Loucy (cell line): ENCODE data around the gene PRSS21.

ENCODE experiments used
- H2AFZ ChIP-seq: fragments of 200-600 bp; sonication (generic); 2 replicates; pipeline ENCODE4 v1.6.0; 2016; ENCODE audit warnings: antibody characterized with exemption, mild to moderate bottlenecking, low read length, moderate library complexity
- H3F3A ChIP-seq: fragments of 200-600 bp; 2 replicates; pipeline ENCODE4 v1.6.0; 2016; ENCODE audit warnings: antibody characterized with exemption, low read depth, mild to moderate bottlenecking
- H3K27me3 ChIP-seq: fragments of 200-600 bp; sonication (generic); 2 replicates; pipeline ENCODE4 v1.6.1; 2014; ENCODE audit warnings: low read length, mild to moderate bottlenecking; ENCODE audit not compliant: insufficient read depth, poor library complexity, severe bottlenecking
- H3K36me3 ChIP-seq: fragments of 200-600 bp; sonication (generic); 2 replicates; pipeline ENCODE4 v1.6.1; 2016; ENCODE audit warnings: low read length; ENCODE audit not compliant: insufficient read depth
- H3K4me1 ChIP-seq: fragments of 200-600 bp; sonication (generic); 2 replicates; pipeline ENCODE4 v1.5.1; 2014; ENCODE audit warnings: low read length, mild to moderate bottlenecking; ENCODE audit not compliant: insufficient read depth, poor library complexity, severe bottlenecking
- H3K4me2 ChIP-seq: fragments of 200-600 bp; sonication (generic); 2 replicates; pipeline ENCODE4 v1.6.0; 2014; ENCODE audit warnings: antibody characterized with exemption, low read length, low read depth, mild to moderate bottlenecking; ENCODE audit not compliant: poor library complexity, severe bottlenecking
- H3K4me3 ChIP-seq: fragments of 200-600 bp; sonication (generic); 2 replicates; pipeline ENCODE4 v1.5.1; 2014; ENCODE audit warnings: low read length, mild to moderate bottlenecking, mixed read lengths; ENCODE audit not compliant: poor library complexity, severe bottlenecking
- H3K79me2 ChIP-seq: fragments of 200-600 bp; sonication (generic); 2 replicates; pipeline ENCODE4 v1.6.1; 2014; ENCODE audit warnings: low read length; ENCODE audit not compliant: insufficient read depth
- H3K9ac ChIP-seq: fragments of 200-600 bp; sonication (generic); 2 replicates; pipeline ENCODE4 v1.6.0; 2014; ENCODE audit warnings: mild to moderate bottlenecking, low read depth, low read length, moderate library complexity; ENCODE audit not compliant: poor library complexity, severe bottlenecking
- H3K9me2 ChIP-seq: fragments of 200-600 bp; sonication (generic); replicated peaks from 2 replicates; pipeline ENCODE4 v1.6.1; 2016; ENCODE audit warnings: low read depth, low read length, mixed read lengths
- H3K9me3 ChIP-seq: fragments of 200-600 bp; sonication (generic); 2 replicates; pipeline ENCODE4 v1.6.1; 2014; ENCODE audit warnings: mild to moderate bottlenecking, antibody characterized with exemption, low read length, low read depth; ENCODE audit not compliant: insufficient read depth
- H4K20me1 ChIP-seq: fragments of 200-600 bp; sonication (generic); 2 replicates; pipeline ENCODE4 v1.6.0; 2014; ENCODE audit warnings: antibody characterized with exemption, low read length, mild to moderate bottlenecking; ENCODE audit not compliant: insufficient read depth, poor library complexity, severe bottlenecking
- EZH2phosphoT487 ChIP-seq: fragments of 200-600 bp; IDR thresholded peaks from 2 replicates; pipeline ENCODE4 v1.6.1; 2018; ENCODE audit warnings: antibody characterized with exemption, mild to moderate bottlenecking, moderate library complexity, borderline replicate concordance
- TF ChIP-seq, protein P1 (sequence below): fragments of 200-600 bp; sonication (generic); conservative IDR thresholded peaks from 2 replicates; pipeline ENCODE4 v1.5.1; 2014; ENCODE audit warnings: mild to moderate bottlenecking, antibody characterized with exemption, low read length

The PRSS21 gene

DNA sequence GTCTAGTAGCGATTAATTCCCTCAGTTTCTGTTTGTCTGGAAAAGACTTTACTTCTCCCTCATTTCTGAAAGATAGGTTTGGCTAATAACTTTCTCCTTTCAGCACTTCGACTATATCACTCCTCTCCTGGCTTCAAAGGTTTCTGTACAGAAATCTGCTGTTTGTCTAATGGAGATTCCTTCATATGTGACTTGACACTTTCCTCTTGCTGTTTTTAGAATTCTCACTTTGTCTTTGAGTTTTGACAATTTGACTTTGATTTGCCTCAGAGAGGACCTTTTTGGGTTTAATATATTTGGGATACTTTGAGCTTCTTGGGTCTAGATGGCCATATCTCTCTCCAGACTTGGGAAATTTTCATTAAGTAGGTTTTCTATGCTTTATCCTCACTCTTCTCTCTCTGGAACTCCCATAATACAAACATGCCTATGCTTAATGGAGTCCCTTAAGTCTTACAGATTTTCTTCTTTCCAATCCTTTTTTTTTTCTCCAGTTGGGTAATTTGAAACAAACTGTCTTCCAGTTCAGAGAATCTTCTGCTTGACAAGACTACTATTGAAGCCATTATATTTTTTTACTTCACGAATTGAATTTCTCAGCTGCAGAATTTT lies 7.8 kb upstream of the PRSS21 start:
- no peaks in the 10 kb centered on the region for H4K20me1 ChIP-seq
- no peak overlapping the region for H3K9ac ChIP-seq
- no peaks in the 10 kb centered on the region; the same call in 1 of the 2 replicates for H3K9me3 ChIP-seq
- H3K79me2 ChIP-seq = no peaks in the 10 kb centered on the region
- H2AFZ ChIP-seq = no peak overlapping the region
- no peak for TF ChIP-seq EZH2phosphoT487
- TF ChIP-seq, protein P1, sequence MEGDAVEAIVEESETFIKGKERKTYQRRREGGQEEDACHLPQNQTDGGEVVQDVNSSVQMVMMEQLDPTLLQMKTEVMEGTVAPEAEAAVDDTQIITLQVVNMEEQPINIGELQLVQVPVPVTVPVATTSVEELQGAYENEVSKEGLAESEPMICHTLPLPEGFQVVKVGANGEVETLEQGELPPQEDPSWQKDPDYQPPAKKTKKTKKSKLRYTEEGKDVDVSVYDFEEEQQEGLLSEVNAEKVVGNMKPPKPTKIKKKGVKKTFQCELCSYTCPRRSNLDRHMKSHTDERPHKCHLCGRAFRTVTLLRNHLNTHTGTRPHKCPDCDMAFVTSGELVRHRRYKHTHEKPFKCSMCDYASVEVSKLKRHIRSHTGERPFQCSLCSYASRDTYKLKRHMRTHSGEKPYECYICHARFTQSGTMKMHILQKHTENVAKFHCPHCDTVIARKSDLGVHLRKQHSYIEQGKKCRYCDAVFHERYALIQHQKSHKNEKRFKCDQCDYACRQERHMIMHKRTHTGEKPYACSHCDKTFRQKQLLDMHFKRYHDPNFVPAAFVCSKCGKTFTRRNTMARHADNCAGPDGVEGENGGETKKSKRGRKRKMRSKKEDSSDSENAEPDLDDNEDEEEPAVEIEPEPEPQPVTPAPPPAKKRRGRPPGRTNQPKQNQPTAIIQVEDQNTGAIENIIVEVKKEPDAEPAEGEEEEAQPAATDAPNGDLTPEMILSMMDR = no peak
- no peaks in the 10 kb centered on the region for H3F3A ChIP-seq
- H3K36me3 ChIP-seq = no peaks in the 10 kb centered on the region
- H3K4me2 ChIP-seq = no peak overlapping the region
- H3K4me3 ChIP-seq = no peak overlapping the region
- no peaks in the 10 kb centered on the region for H3K9me2 ChIP-seq
- no peaks in the 10 kb centered on the region for H3K27me3 ChIP-seq
- no peaks in the 10 kb centered on the region for H3K4me1 ChIP-seq

DNA sequence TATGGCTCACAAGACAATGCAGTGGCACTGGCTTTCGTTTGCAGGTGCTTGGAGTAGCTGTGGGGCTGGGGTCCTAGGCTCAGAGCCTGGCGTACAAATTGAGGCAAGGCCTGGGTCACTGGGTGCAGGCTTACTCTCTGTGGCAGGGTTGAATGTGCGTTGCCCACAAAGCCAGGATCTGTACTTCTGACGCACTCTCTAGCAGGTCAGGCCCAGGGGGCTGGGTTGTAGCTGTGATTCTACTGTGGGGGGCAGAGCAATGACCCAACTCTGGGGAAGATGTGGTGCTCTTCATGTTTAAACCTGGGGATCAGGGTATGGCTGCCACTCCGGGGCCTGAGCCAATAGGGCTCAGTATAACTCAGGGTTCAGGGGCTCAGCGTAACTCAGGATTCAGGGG lies 6.4 kb upstream of the PRSS21 start:
- no peak overlapping the region for H3K4me3 ChIP-seq
- H3K4me1 ChIP-seq = no peaks in the 10 kb centered on the region
- no peaks in the 10 kb centered on the region for H3K9me2 ChIP-seq
- H3K27me3 ChIP-seq = no peaks in the 10 kb centered on the region
- TF ChIP-seq, protein P1 = no peak
- no peak for TF ChIP-seq EZH2phosphoT487
- H3K9me3 ChIP-seq = no peaks in the 10 kb centered on the region
- H3K9ac ChIP-seq = no peak overlapping the region
- no peaks in the 10 kb centered on the region for H3F3A ChIP-seq
- H4K20me1 ChIP-seq = no peaks in the 10 kb centered on the region
- H3K4me2 ChIP-seq = no peak overlapping the region
- no peaks in the 10 kb centered on the region for H3K79me2 ChIP-seq
- H3K36me3 ChIP-seq = no peaks in the 10 kb centered on the region
- no peak overlapping the region for H2AFZ ChIP-seq

DNA sequence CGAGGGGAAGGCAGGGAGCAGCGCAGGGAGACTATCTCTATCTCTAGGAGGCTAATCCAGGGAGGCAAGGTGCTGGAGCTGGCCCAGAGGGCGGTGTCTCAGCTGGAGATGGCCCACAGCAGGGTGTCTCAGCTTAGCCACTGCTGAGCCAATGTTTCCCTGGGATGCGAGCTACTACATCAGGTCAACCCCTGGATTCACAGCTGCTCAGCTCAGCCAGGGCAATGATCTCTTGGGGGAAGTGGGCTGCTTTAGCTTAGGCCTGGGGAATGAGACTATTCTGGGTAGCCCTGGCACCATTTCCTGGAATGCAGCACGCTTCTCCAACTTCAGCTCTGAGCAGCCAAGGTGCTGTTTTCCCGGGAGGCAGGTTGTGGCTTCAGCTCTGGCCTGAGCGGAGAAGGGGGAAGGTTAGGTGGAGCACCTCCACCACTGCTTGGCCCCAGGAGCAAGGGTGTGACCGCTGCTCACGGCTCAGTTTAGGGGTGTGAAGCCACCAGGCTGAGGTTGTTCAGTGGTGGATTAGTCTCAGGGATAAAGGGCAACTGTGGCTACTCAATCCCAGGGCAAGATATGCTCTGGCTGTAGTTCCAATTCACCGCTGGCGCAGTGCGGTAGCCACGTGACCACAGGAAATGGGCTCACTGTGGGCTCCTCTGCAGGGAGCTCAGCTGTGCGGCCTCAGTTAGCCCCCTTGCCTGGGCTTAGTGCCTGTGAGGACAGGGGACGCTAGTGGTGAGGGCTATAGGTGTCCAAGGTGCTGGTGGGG lies 5.2 kb upstream of the PRSS21 start:
- Histone ChIP-seq H3K79me2 (no peaks in the 10 kb centered on the region), H3K9ac (no peak overlapping the region), H3K36me3 (no peaks in the 10 kb centered on the region), H3K4me3 (no peak overlapping the region), H3K4me2 (no peak overlapping the region), H4K20me1 (no peaks in the 10 kb centered on the region), H3F3A (no peaks in the 10 kb centered on the region), H2AFZ (no peak overlapping the region), H3K4me1 (no peaks in the 10 kb centered on the region), H3K27me3 (no peaks in the 10 kb centered on the region), H3K9me3 (no peaks in the 10 kb centered on the region), H3K9me2 (no peaks in the 10 kb centered on the region)
- TF ChIP-seq, protein P1 = no peak
- no peak for TF ChIP-seq EZH2phosphoT487
